Pancreas (tissue), 10 donors: Measurements from ENCODE around the gene CEP72. TPM values are rescaled to one million over a fixed set of nuclear protein-coding genes. Genes with fewer than 3 reads are reported as not detected.

Experiments
- ATAC-seq, 4 donors: fragments of 200-7000 bp; cut with Tn5 transposase; one replicate each; pipeline versions ENCODE4 v1.8.0 to v1.9.1; 2020; ENCODE audit warnings: mild to moderate bottlenecking in 4 of 4, moderate library complexity in 4 of 4
- DNase-seq, 6 donors: peaks; one replicate each; pipeline ENCODE4 v3.0.0-alpha.2; 2020
- FAIRE-seq: peaks from 2 replicates; lab custom pipeline; 2012; peaks lifted over from hg19 to GRCh38; lab: Jason Lieb, UNC
- H3K27ac ChIP-seq, 4 donors: fragments of 200-600 bp; sonication (generic); 1 replicate in 3 of 4; 2 replicates in 1 of 4; pipeline versions ENCODE4 v1.5.0 to v1.8.0; 2020
- H3K27me3 ChIP-seq, 4 donors: fragments of 200-600 bp; one replicate each; pipeline ENCODE4 v1.8.0; 2021
- H3K36me3 ChIP-seq, 3 donors: fragments of 200-600 bp; sonication (generic) in 1 of 3; one replicate each; pipeline versions ENCODE4 v1.5.0 to v1.8.0; 2020 to 2021
- H3K4me1 ChIP-seq, 3 donors: fragments of 200-600 bp; one replicate each; pipeline ENCODE4 v1.8.0; 2021
- H3K4me3 ChIP-seq, 4 donors: fragments of 200-600 bp; sonication (generic) in 2 of 4; one replicate each; pipeline versions ENCODE4 v1.5.0 to v1.8.0; 2020 to 2021
- H3K9me3 ChIP-seq, 4 donors: fragments of 200-600 bp; one replicate each; pipeline ENCODE4 v1.8.0; 2021
- WGBS, 2 donors: extraction: QIAGEN DNeasy Blood & Tissue Kit; methylation state at CpG; one replicate each; pipeline ENCODE4 v1.1.7; 2013; 5-methylcytosine and 5-hydroxymethylcytosine counted together
- intact Hi-C, 3 donors: fragments of 100-400 bp; cut with DNase I; formaldehyde crosslinking; loops; one replicate each; pipeline versions ENCODE4 v1.11.1 to v1.14.2; 2022
- polyA plus RNA-seq, 2 donors: library from polyadenylated mRNA; stranded (reverse); fragments of 200-250 nt; gene quantifications; one replicate each; pipeline ENCODE4 v1.2.3, GENCODE V29; 2013
- total RNA-seq, 6 donors: library from RNA; stranded (reverse); fragmentation: NEBNext Ultra II Directional in 4 of 6; extraction: Animal tissue kit (Norgen Biotek cat#: 25700) in 4 of 6; gene quantifications; one replicate each; pipeline versions ENCODE4 v1.2.1 to v1.2.4, GENCODE V29; 2021 to 2023
- TF ChIP-seq, protein P1 (sequence below), 4 donors: fragments of 200-600 bp; sonication (generic) in 3 of 4; IDR thresholded peaks; one replicate each; pipeline versions ENCODE4 v1.5.0 to v1.8.0; 2021; ENCODE audit warnings: antibody characterized with exemption in 4 of 4
- donor health status: healthy with polysubstance abuse.
- donor health status: DM: no; HTN: no; CAD: no; lungs with moderate emphysema.
- donor health status: DM: no; HTN: no; CAD: no.
- donor health status: control.
- donor health status: control.
- donor health status: Bipolar disorder and iron deficiency.
- donor health status: DM: yes; HTN: yes; CAD: no.
- donor health status: DM: no; HTN: no; CAD: no.
- donor health status: DM: no; HTN: no; CAD: no.
- donor health status: DM: yes; HTN: yes; CAD: no.

Gene CEP72
- total and polyA plus RNA-seq, 8 donors: 3.5 to 7.5 (median 4.6) TPM

DNA sequence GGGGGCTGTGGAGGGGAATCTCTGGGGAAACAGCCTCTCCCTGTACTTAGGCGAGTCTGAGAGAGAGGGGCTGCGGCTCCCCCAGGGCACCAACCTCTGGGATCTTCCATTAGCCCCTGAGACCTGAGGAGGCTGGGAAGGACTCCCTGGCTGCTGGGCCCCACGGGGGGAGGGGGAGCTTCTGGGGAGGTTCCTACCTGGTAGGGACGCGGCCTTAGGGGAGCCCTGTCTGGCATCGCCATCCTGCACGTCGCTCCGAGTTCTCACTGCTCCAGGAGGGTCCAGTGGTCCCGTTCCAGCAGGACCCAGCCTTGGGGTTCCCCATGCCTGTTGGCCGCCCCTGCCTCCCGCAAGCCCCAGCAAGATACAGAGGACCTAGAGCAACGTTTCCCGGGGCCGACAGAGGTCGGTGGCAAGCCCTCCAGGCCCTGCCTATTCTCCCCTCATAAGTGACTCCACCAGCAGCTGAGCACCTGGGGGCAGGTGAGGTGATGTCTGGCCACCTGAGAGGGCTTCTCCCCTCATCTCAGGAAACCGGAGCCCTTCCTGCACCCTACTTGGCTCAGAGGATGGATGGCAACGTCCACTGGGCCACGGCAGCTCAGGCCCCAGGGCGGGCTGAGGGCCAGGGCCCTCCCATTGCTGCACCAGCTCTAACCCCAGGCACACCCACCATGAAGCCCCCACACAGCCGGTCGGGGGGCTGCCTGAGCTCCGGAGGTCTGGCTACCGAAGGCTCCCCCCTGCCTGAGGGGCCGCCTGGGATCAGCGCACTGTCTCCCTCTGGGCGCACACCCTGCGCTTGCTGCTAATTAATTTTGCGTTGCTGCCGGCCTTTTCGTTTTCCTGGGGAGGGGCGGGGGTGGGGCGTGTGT, 58.5 kb downstream of the CEP72 start:
- H3K27ac ChIP-seq: no peak overlapping the region
- ATAC-seq (no peak), DNase-seq (peak in 3 of 6 donors; percentile 29 to 80 (median 57)), FAIRE-seq (no peak)
- H3K27me3 ChIP-seq: no peaks in the 10 kb centered on the region
- H3K9me3 ChIP-seq: no peaks in the 10 kb centered on the region
- WGBS, 2 donors: 71 to 74% methylated on average over 33 of the region's 33 CpGs
- H3K4me3 ChIP-seq: no peak overlapping the region
- H3K36me3 ChIP-seq: no peaks in the 10 kb centered on the region
- intact Hi-C loops: loop anchor here in 2 of 3 donors (5.0 kb wide), 1 partner anchor 232 kb away; no protein-coding TSS in a partner anchor
- TF ChIP-seq, protein P1, sequence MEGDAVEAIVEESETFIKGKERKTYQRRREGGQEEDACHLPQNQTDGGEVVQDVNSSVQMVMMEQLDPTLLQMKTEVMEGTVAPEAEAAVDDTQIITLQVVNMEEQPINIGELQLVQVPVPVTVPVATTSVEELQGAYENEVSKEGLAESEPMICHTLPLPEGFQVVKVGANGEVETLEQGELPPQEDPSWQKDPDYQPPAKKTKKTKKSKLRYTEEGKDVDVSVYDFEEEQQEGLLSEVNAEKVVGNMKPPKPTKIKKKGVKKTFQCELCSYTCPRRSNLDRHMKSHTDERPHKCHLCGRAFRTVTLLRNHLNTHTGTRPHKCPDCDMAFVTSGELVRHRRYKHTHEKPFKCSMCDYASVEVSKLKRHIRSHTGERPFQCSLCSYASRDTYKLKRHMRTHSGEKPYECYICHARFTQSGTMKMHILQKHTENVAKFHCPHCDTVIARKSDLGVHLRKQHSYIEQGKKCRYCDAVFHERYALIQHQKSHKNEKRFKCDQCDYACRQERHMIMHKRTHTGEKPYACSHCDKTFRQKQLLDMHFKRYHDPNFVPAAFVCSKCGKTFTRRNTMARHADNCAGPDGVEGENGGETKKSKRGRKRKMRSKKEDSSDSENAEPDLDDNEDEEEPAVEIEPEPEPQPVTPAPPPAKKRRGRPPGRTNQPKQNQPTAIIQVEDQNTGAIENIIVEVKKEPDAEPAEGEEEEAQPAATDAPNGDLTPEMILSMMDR (IDR thresholded peaks at IDR 0.05): no peak
- H3K4me1 ChIP-seq: peaks cover 7 to 16% (median 11%) of the 10 kb centered on the region in 3 donors

- ATAC-seq (peak; percentile 81 to 92 (median 89)), DNase-seq (peak; percentile 59 to 92 (median 76)), FAIRE-seq (no peak)
- no peaks in the 10 kb centered on the region for H3K36me3 ChIP-seq
- intact Hi-C loops: loop anchor here in 2 of 3 donors (5.0 kb wide), 1 partner anchor 231 kb away; no protein-coding TSS in a partner anchor
- no peak overlapping the region for H3K27ac ChIP-seq
- TF ChIP-seq, protein P1 (IDR thresholded peaks at IDR 0.05): peak; percentile 86 to 90 (median 88)
- H3K4me1 ChIP-seq: peaks cover 7 to 16% (median 11%) of the 10 kb centered on the region in 3 donors
- no peaks in the 10 kb centered on the region for H3K27me3 ChIP-seq
- no peaks in the 10 kb centered on the region for H3K9me3 ChIP-seq
- WGBS, 2 donors: 23 to 25% methylated on average over 24 to 27 of the region's 27 CpGs
- peak overlapping the region in 1 of 4 donors; percentile 4 for H3K4me3 ChIP-seq
Measured at GRCh38 chr5:671459-672328, 59.6 kb downstream of the CEP72 start.

- H3K4me1 ChIP-seq: peaks cover 7 to 16% (median 11%) of the 10 kb centered on the region in 3 donors
- DNase-seq (peak; percentile 51 to 89 (median 78)), ATAC-seq (peak; percentile 23 to 54 (median 44)), FAIRE-seq (no peak)
- H3K36me3 ChIP-seq: no peaks in the 10 kb centered on the region
- no peak overlapping the region for H3K27ac ChIP-seq
- TF ChIP-seq, protein P1 (IDR thresholded peaks at IDR 0.05): no peak
- H3K27me3 ChIP-seq: no peaks in the 10 kb centered on the region
- intact Hi-C loops: loop anchor here in 2 of 3 donors (5.0 kb wide), 1 partner anchor 230 kb away; no protein-coding TSS in a partner anchor
- H3K4me3 ChIP-seq: peak overlapping the region in 1 of 4 donors; percentile 10
- H3K9me3 ChIP-seq: no peaks in the 10 kb centered on the region
- 18 to 24% methylated on average over 27 of the region's 27 CpGs for WGBS, 2 donors
Measured at GRCh38 chr5:672329-673160, 60.4 kb downstream of the CEP72 start.

DNA sequence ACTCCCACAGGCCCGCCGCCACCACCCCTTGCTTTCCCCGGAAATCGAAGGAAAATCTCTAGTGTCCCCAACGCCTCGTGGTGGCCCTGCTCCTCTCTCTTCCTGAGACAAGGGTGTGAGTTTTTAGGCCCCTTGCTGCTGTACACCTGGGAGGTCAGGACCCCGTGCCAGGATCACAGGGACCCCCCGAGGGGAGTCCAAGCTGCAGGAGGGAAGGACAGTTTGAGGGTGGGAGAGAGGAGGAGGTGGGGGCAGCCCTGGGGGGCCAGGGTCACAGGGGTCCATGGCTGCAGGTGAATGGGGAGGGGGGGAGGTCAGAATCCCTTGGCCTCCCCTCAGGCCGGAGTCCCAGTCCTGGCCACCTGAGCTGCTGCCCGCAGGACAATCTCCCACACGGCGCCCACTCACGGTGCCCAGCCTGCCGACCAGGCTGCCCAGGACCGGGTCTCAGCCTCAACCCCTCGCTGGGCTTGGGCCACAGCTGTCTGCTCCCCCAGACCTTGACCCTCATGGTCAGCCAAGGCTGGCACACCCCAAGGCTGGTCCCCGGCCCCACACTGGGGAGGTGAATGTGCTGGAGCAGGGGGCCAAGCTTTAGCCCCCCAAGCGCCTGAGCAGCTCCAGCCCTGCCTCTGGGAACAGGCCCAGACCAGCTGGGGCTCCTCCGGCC, 61.2 kb downstream of the CEP72 start:
- FAIRE-seq (no peak), ATAC-seq (no peak), DNase-seq (peak in 3 of 6 donors; percentile 27 to 78 (median 57))
- TF ChIP-seq, protein P1 (IDR thresholded peaks at IDR 0.05): no peak
- H3K27me3 ChIP-seq: no peaks in the 10 kb centered on the region
- no peaks in the 10 kb centered on the region for H3K36me3 ChIP-seq
- intact Hi-C loops: loop anchor here in 2 of 3 donors (5.0 kb wide), 1 partner anchor 229 kb away; no protein-coding TSS in a partner anchor
- no peak overlapping the region for H3K27ac ChIP-seq
- H3K4me3 ChIP-seq: peak overlapping the region in 1 of 4 donors; percentile 10
- no peaks in the 10 kb centered on the region for H3K9me3 ChIP-seq
- H3K4me1 ChIP-seq: peaks cover 7 to 16% (median 11%) of the 10 kb centered on the region in 3 donors
- WGBS, 2 donors: 52 to 56% methylated on average over 18 to 19 of the region's 19 CpGs
